Measurements from ENCODE around the gene FAM177B.

FAM177B gene

DNA sequence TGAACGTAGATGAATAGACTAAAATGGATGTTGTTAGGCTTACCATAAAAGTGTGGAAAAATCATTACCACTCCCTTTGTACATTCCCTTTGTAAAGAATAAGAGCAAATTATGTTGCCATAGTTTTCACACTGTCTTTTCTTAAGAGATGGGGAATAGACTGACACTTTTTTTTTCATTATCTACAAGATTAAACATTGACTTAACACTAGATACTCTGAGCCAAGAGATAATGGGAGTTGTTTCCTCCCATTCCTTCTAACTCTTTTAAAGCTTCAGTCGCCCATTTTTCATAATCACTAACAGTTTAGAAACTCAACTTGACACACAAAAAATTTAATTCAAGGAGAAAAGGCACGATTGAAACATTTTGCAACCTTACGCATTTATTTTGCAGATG, 34.8 kb upstream of the FAM177B start:
- no peak overlapping the region for H3K9ac ChIP-seq (ENCODE audit: low read length)
- no peak for TF ChIP-seq EZH2 (IDR thresholded peaks at IDR 0.05; ENCODE audit: borderline replicate concordance, low read length)
- TF ChIP-seq, protein P1, sequence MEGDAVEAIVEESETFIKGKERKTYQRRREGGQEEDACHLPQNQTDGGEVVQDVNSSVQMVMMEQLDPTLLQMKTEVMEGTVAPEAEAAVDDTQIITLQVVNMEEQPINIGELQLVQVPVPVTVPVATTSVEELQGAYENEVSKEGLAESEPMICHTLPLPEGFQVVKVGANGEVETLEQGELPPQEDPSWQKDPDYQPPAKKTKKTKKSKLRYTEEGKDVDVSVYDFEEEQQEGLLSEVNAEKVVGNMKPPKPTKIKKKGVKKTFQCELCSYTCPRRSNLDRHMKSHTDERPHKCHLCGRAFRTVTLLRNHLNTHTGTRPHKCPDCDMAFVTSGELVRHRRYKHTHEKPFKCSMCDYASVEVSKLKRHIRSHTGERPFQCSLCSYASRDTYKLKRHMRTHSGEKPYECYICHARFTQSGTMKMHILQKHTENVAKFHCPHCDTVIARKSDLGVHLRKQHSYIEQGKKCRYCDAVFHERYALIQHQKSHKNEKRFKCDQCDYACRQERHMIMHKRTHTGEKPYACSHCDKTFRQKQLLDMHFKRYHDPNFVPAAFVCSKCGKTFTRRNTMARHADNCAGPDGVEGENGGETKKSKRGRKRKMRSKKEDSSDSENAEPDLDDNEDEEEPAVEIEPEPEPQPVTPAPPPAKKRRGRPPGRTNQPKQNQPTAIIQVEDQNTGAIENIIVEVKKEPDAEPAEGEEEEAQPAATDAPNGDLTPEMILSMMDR (IDR thresholded peaks at IDR 0.05; ENCODE audit: low read length), result no peak
- 0 out of 2 replicates have a peak, but pooled peaks cover 10% of the 10 kb centered on the region for H3K79me2 ChIP-seq (ENCODE audit: insufficient read depth, low read length)

DNA sequence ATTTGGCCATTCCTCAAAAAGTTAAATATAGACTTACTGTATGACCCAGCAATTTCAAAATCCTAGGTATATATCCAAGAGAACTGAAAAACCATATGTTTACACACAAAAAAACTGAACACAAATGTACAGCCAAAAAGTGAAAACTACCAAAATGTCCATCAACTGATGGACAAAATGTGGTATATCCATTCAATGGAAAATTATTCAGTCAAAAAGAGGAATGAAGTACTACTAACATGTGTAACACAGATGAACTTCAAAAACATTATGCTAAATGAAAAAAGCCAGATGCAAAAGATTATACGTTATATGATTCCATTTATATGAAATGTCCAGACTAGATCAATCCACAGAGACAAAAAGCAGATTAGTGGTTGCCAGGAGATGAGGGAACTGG, 32.7 kb upstream of the FAM177B start:
- H4K20me1 ChIP-seq (ENCODE audit: insufficient read depth, low read length), result no peaks in the 10 kb centered on the region
- H3F3A ChIP-seq (ENCODE audit: insufficient read depth, low read length), result peaks cover 3% of the 10 kb centered on the region; the same call in 1 of the 2 replicates
- no peak overlapping the region for H3K9ac ChIP-seq (ENCODE audit: low read length)
- H3K9me3 ChIP-seq (ENCODE audit: low read length), result peaks cover 15% of the 10 kb centered on the region
- no peaks in the 10 kb centered on the region for H3K9me2 ChIP-seq (ENCODE audit: low read depth, low read length)
- peaks cover 31% of the 10 kb centered on the region for H3K36me3 ChIP-seq (ENCODE audit: insufficient read depth, low read length)
- H3K4me1 ChIP-seq (ENCODE audit: insufficient read depth, low read length, severe bottlenecking), result no peaks in the 10 kb centered on the region
- no peak overlapping the region for H2AFZ ChIP-seq (ENCODE audit: low read length)
- 0 out of 2 replicates have a peak, but pooled peaks cover 10% of the 10 kb centered on the region for H3K79me2 ChIP-seq (ENCODE audit: insufficient read depth, low read length)
- no peak for TF ChIP-seq EZH2 (IDR thresholded peaks at IDR 0.05; ENCODE audit: borderline replicate concordance, low read length)
- TF ChIP-seq, protein P1 (IDR thresholded peaks at IDR 0.05; ENCODE audit: low read length), result no peak
- no peak overlapping the region for H3K27ac ChIP-seq (ENCODE audit: low read depth, low read length, poor library complexity, severe bottlenecking)
- no peak overlapping the region for H3K4me2 ChIP-seq (ENCODE audit: low read length)
- no peak overlapping the region for H3K4me3 ChIP-seq (ENCODE audit: low read depth, low read length, poor library complexity, severe bottlenecking)
- no peaks in the 10 kb centered on the region for H3K27me3 ChIP-seq (ENCODE audit: insufficient read depth, low read length)

More for the DNA sequence above, 34.8 kb upstream of the FAM177B start:
- no peaks in the 10 kb centered on the region for H3K9me2 ChIP-seq (ENCODE audit: low read depth, low read length)
- no peak overlapping the region for H2AFZ ChIP-seq (ENCODE audit: low read length)
- H3K4me2 ChIP-seq (ENCODE audit: low read length), result no peak overlapping the region
- H3K36me3 ChIP-seq (ENCODE audit: insufficient read depth, low read length), result peaks cover 35% of the 10 kb centered on the region
- H3K27ac ChIP-seq (ENCODE audit: low read depth, low read length, poor library complexity, severe bottlenecking), result no peak overlapping the region
- H3F3A ChIP-seq (ENCODE audit: insufficient read depth, low read length), result peaks cover 3% of the 10 kb centered on the region; the same call in 1 of the 2 replicates
- H3K9me3 ChIP-seq (ENCODE audit: low read length), result peaks cover 15% of the 10 kb centered on the region
- no peaks in the 10 kb centered on the region for H4K20me1 ChIP-seq (ENCODE audit: insufficient read depth, low read length)
- no peaks in the 10 kb centered on the region for H3K27me3 ChIP-seq (ENCODE audit: insufficient read depth, low read length)
- no peak overlapping the region for H3K4me3 ChIP-seq (ENCODE audit: low read depth, low read length, poor library complexity, severe bottlenecking)
- H3K4me1 ChIP-seq (ENCODE audit: insufficient read depth, low read length, severe bottlenecking), result no peaks in the 10 kb centered on the region

DNA sequence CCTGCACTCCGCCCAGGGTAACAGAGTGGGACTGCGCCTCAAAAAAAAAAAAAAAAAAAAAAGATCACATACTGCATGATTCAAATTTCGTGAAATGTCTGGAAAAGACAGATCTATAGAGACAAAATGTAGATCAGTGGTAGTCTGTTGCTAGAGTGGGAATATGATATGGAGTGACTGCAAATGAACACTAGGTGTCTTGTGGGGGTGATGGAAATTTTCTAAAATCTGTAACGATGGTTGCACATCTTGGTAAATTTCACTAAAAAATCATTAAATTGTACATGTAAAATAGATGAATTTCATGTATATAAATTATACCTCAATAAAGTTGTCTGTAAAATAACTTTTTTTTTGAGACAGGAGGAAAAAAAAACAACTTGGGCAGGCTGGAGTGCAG, 30.2 kb upstream of the FAM177B start:
- no peaks in the 10 kb centered on the region for H3K27me3 ChIP-seq (ENCODE audit: insufficient read depth, low read length)
- H3F3A ChIP-seq (ENCODE audit: insufficient read depth, low read length), result peaks cover 3% of the 10 kb centered on the region; the same call in 1 of the 2 replicates
- no peak overlapping the region for H3K9ac ChIP-seq (ENCODE audit: low read length)
- peaks cover 15% of the 10 kb centered on the region for H3K9me3 ChIP-seq (ENCODE audit: low read length)
- no peaks in the 10 kb centered on the region for H3K9me2 ChIP-seq (ENCODE audit: low read depth, low read length)
- no peaks in the 10 kb centered on the region for H4K20me1 ChIP-seq (ENCODE audit: insufficient read depth, low read length)
- H3K36me3 ChIP-seq (ENCODE audit: insufficient read depth, low read length), result peaks cover 18% of the 10 kb centered on the region
- no peak for TF ChIP-seq EZH2 (IDR thresholded peaks at IDR 0.05; ENCODE audit: borderline replicate concordance, low read length)
- TF ChIP-seq, protein P1 (IDR thresholded peaks at IDR 0.05; ENCODE audit: low read length), result no peak
- no peak overlapping the region for H2AFZ ChIP-seq (ENCODE audit: low read length)
- peaks cover 15% of the 10 kb centered on the region for H3K4me1 ChIP-seq (ENCODE audit: insufficient read depth, low read length, severe bottlenecking)
- H3K79me2 ChIP-seq (ENCODE audit: insufficient read depth, low read length), result 0 out of 2 replicates have a peak, but pooled peaks cover 17% of the 10 kb centered on the region
- no peak overlapping the region for H3K4me3 ChIP-seq (ENCODE audit: low read depth, low read length, poor library complexity, severe bottlenecking)
- no peak overlapping the region for H3K27ac ChIP-seq (ENCODE audit: low read depth, low read length, poor library complexity, severe bottlenecking)
- H3K4me2 ChIP-seq (ENCODE audit: low read length), result no peak overlapping the region

Data from OCI-LY1 (cell line).